Caco-2 (cell line): ENCODE results near the gene FADS6. TPM values are rescaled to one million over a fixed set of nuclear protein-coding genes. Genes with fewer than 3 reads are reported as not detected.

Source experiments
- BruUV-seq: library from RNA; stranded (reverse); fragments of 400-500 nt; replicated peaks from 2 replicates; lab custom pipeline; 2021; lab: Mats Ljungman, UMichigan
- CTCF ChIA-PET: fragments of 300-600 bp; sonication (Branson Sonifier 250); formaldehyde crosslinking; loops from one replicate; lab custom pipeline; 2022; ENCODE audit warnings: antibody characterized with exemption; lab: Charles Lee
- POLR2A ChIA-PET: fragments of 300-600 bp; sonication (Branson Sonifier 250); formaldehyde crosslinking; loops from one replicate; lab custom pipeline; 2022; ENCODE audit warnings: antibody characterized with exemption; lab: Charles Lee
- DNase-seq, 2 experiments: peaks; one replicate each; pipeline versions ENCODE4 v3.0.0 to v3.0.0-alpha.2; 2020 to 2022
- H3K27me3 ChIP-seq: replicated peaks from 2 replicates; pipeline ENCODE4 v1.6.0; 2011; ENCODE audit warnings: low read length; ENCODE audit not compliant: control insufficient read depth, insufficient read depth
- H3K36me3 ChIP-seq: 2 replicates; pipeline ENCODE4 v1.5.1; 2011; ENCODE audit warnings: low read length; ENCODE audit not compliant: control insufficient read depth, insufficient read depth
- H3K4me1 ChIP-seq: fragments of 250-450 bp; sonication (Bioruptor Pico); 2 replicates; pipeline ENCODE4 v1.5.1; 2020; ENCODE audit warnings: mild to moderate bottlenecking
- H3K4me3 ChIP-seq: 2 replicates; pipeline ENCODE4 v1.5.1; 2011; ENCODE audit warnings: low read depth, mild to moderate bottlenecking, control low read depth, low read length
- H3K9me3 ChIP-seq: fragments of 250-450 bp; sonication (Bioruptor Pico); 2 replicates; pipeline ENCODE4 v1.5.1; 2020; ENCODE audit warnings: mild to moderate bottlenecking, moderate library complexity
- H3K27ac Mint-ChIP-seq: one replicate; pipeline ENCODE4 v1.8.0; 2022; ENCODE audit warnings: mixed read lengths; ENCODE audit not compliant: unreplicated experiment
- H3K27me3 Mint-ChIP-seq: one replicate; pipeline ENCODE4 v1.8.0; 2022; ENCODE audit warnings: mixed read lengths; ENCODE audit not compliant: insufficient read depth, unreplicated experiment
- H3K36me3 Mint-ChIP-seq: one replicate; pipeline ENCODE4 v1.8.0; 2022; ENCODE audit warnings: mild to moderate bottlenecking, mixed read lengths; ENCODE audit not compliant: insufficient read depth, unreplicated experiment
- H3K4me1 Mint-ChIP-seq: one replicate; pipeline ENCODE4 v1.8.0; 2022; ENCODE audit warnings: low read depth, mixed read lengths; ENCODE audit not compliant: unreplicated experiment
- H3K4me3 Mint-ChIP-seq: one replicate; pipeline ENCODE4 v1.8.0; 2022; ENCODE audit warnings: mild to moderate bottlenecking, moderate library complexity, mixed read lengths; ENCODE audit not compliant: unreplicated experiment
- H3K9me3 Mint-ChIP-seq: one replicate; pipeline ENCODE4 v1.8.0; 2022; ENCODE audit warnings: mixed read lengths; ENCODE audit not compliant: unreplicated experiment
- CTCF ChIP-seq, 2 experiments: fragments of 200-600 bp in 1 of 2; IDR thresholded peaks; 1 replicate in 1 of 2; 2 replicates in 1 of 2; pipeline versions ENCODE4 v1.5.1 to v1.8.0; 2011 to 2022; ENCODE audit warnings: antibody characterized with exemption in 1 of 2, control low read depth in 1 of 2, inconsistent platforms in 1 of 2, low read depth in 1 of 2, low read length in 1 of 2, mild to moderate bottlenecking in 1 of 2, moderate library complexity in 1 of 2; ENCODE audit not compliant: insufficient read depth in 1 of 2, severe bottlenecking in 1 of 2, unreplicated experiment in 1 of 2
- intact Hi-C: fragments of 100-400 bp; cut with micrococcal nuclease; formaldehyde crosslinking; loops from one replicate; pipeline ENCODE4 v1.10.0; 2022; ENCODE audit not compliant: unreplicated experiment
- total RNA-seq: library from RNA; stranded (reverse); gene quantifications from 2 replicates; pipeline ENCODE4 v1.2.3, GENCODE V29; 2022

FADS6 gene
- total RNA-seq, 1 experiment from 2014 or later: 2.6 TPM

GRCh38 chr17:74843352-74843627, 50.1 kb downstream of the FADS6 start:
- H3K4me1 Mint-ChIP-seq: no peaks in the 10 kb centered on the region
- no TSS peak for BruUV-seq
- H3K36me3 ChIP-seq: no peaks in the 10 kb centered on the region
- ChIA-PET CTCF (interaction anchor here (0.5 to 3.2 kb wide), 18 partner anchors 9 to 170 kb away, joined by 3 to 43 read pairs (median 4); partner anchors contain the start of genes FDXR, GRIN2C, MRPL58 and NAT9), POLR2A (interaction anchor here (0.5 to 1.8 kb wide), 4 partner anchors 9 to 1612 kb away, joined by 3 to 18 read pairs (median 10); partner anchors contain the start of gene FDXR)
- no peak for DNase-seq
- H3K27ac Mint-ChIP-seq: no peak overlapping the region
- H3K4me3 Mint-ChIP-seq: peak overlapping the region; percentile 44
- no peak for TF ChIP-seq CTCF (IDR thresholded peaks at IDR 0.05; ENCODE audit: insufficient read depth in 1 of 2, low read depth in 1 of 2, low read length in 1 of 2, severe bottlenecking in 1 of 2, unreplicated experiment in 1 of 2)
- no peaks in the 10 kb centered on the region for H3K9me3 Mint-ChIP-seq
- H3K4me3 ChIP-seq: no peak overlapping the region
- H3K27me3 ChIP-seq: no peaks in the 10 kb centered on the region
- H3K4me1 ChIP-seq: no peaks in the 10 kb centered on the region
- peaks cover 35% of the 10 kb centered on the region for H3K36me3 Mint-ChIP-seq
- intact Hi-C loops: no loop called here
- no peaks in the 10 kb centered on the region for H3K9me3 ChIP-seq
- H3K27me3 Mint-ChIP-seq: no peaks in the 10 kb centered on the region

- POLR2A ChIA-PET: interaction anchor here (0.5 to 1.8 kb wide), 5 partner anchors 9 to 1611 kb away, joined by 3 to 18 read pairs (median 6); partner anchors contain the start of gene FDXR
- H3K4me1 ChIP-seq: no peaks in the 10 kb centered on the region
- no peaks in the 10 kb centered on the region for H3K36me3 ChIP-seq
- BruUV-seq: no TSS peak
- CTCF ChIA-PET: interaction anchor here (0.5 to 3.2 kb wide), 19 partner anchors 10 to 252 kb away, joined by 3 to 43 read pairs (median 3); partner anchors contain the start of genes FDXR, GRIN2C, MRPL58 and NAT9
- peaks cover 35% of the 10 kb centered on the region for H3K36me3 Mint-ChIP-seq
- TF ChIP-seq CTCF (IDR thresholded peaks at IDR 0.05; ENCODE audit: insufficient read depth in 1 of 2, low read depth in 1 of 2, low read length in 1 of 2, severe bottlenecking in 1 of 2, unreplicated experiment in 1 of 2): peak; percentile 62 to 69
- no peaks in the 10 kb centered on the region for H3K4me1 Mint-ChIP-seq
- intact Hi-C loops: no loop called here
- no peaks in the 10 kb centered on the region for H3K9me3 Mint-ChIP-seq
- no peaks in the 10 kb centered on the region for H3K27me3 ChIP-seq
- H3K27ac Mint-ChIP-seq: no peak overlapping the region
- peak overlapping the region; percentile 39 for H3K4me3 Mint-ChIP-seq
- H3K9me3 ChIP-seq: no peaks in the 10 kb centered on the region
- DNase-seq: peak in 1 of 2 experiments; percentile 81
- H3K27me3 Mint-ChIP-seq: no peaks in the 10 kb centered on the region
- peak overlapping the region; percentile 35 for H3K4me3 ChIP-seq
Observed at GRCh38 chr17:74842599-74843351, 50.7 kb downstream of the FADS6 start.

GRCh38 chr17:74842146-74842598, 51.3 kb downstream of the FADS6 start:
- POLR2A ChIA-PET: interaction anchor here (0.5 to 1.8 kb wide), 3 partner anchors 10 to 1408 kb away, joined by 3 to 18 read pairs (median 14); partner anchors contain the start of gene FDXR
- Histone ChIP-seq H3K27me3 (no peaks in the 10 kb centered on the region), H3K36me3 (no peaks in the 10 kb centered on the region), H3K4me1 (no peaks in the 10 kb centered on the region), H3K4me3 (peak overlapping the region; percentile 35), H3K9me3 (no peaks in the 10 kb centered on the region)
- Mint-ChIP-seq H3K36me3 (peaks cover 35% of the 10 kb centered on the region), H3K27me3 (no peaks in the 10 kb centered on the region), H3K9me3 (no peaks in the 10 kb centered on the region), H3K27ac (no peak overlapping the region), H3K4me3 (peak overlapping the region; percentile 39), H3K4me1 (no peaks in the 10 kb centered on the region)
- no peak for DNase-seq
- CTCF ChIA-PET: interaction anchor here (0.6 to 3.2 kb wide), 10 partner anchors 11 to 221 kb away, joined by 3 to 43 read pairs (median 7); partner anchors contain the start of genes FDXR and GRIN2C
- intact Hi-C loops: no loop called here
- no TSS peak for BruUV-seq
- TF ChIP-seq CTCF (IDR thresholded peaks at IDR 0.05; ENCODE audit: insufficient read depth in 1 of 2, low read depth in 1 of 2, low read length in 1 of 2, severe bottlenecking in 1 of 2, unreplicated experiment in 1 of 2): no peak
